ENCODE measurements around the gene MYLK4.

GRCh38 chr6:2710412-2710811 is 40.3 kb downstream of the MYLK4 start:
- TF ChIP-seq POLR2A (IDR thresholded peaks at IDR 0.05; ENCODE audit: low read depth, low read length), result no peak
- no peak for TF ChIP-seq CTCF (IDR thresholded peaks at IDR 0.05; ENCODE audit: extremely low read depth in 1 of 2, insufficient read depth in 1 of 2, low read depth in 1 of 2, low read length in 2 of 2)
